Choroid plexus epithelial cell (primary cell): ENCODE measurements around the gene SMC4.
A peak's percentile ranks its signal among the peaks of the same experiment; 100 is the strongest.
"Not testable (repeated sequence)": the region's sequence is repeated elsewhere in the genome, so short reads cannot be mapped to it uniquely, and the experiment has no call there.

Source experiments
- DNase-seq: peaks from one replicate; pipeline ENCODE4 v3.0.0-alpha.2; 2010; ENCODE audit warnings: low read depth
- H3K4me3 ChIP-seq: 2 replicates; pipeline ENCODE4 v1.5.1; 2011; ENCODE audit warnings: low read depth, mild to moderate bottlenecking, control low read depth, low read length, moderate library complexity
- CTCF ChIP-seq: conservative IDR thresholded peaks from 2 replicates; pipeline ENCODE4 v1.5.1; 2011; ENCODE audit warnings: low read depth, mild to moderate bottlenecking, control low read depth, inconsistent platforms, low read length, moderate library complexity

The SMC4 gene

GRCh38 chr3:160399125-160400029 lies at the start of gene SMC4, which contains the start of gene IFT80:
TSS of gene SMC4 (plus strand) at chr3:160399650. CDS start at chr3:160400827, 1,177 bp downstream.
TSS of gene IFT80 (minus strand) at chr3:160399225. CDS start at chr3:160384600, 14,625 bp downstream.
- peak; percentile 98 for DNase-seq
- H3K4me3 ChIP-seq = peak within 1 kb of the TSS; percentile 90
- TF ChIP-seq CTCF = no peak

- no peak for TF ChIP-seq CTCF
- no peak overlapping the region for H3K4me3 ChIP-seq
- DNase-seq = no peak
Observed at GRCh38 chr3:160355826-160356225, 43.6 kb upstream of the SMC4 start.

- DNase-seq, H3K4me3 ChIP-seq: not testable (repeated sequence)
Observed at GRCh38 chr3:160362896-160363295, 36.6 kb upstream of the SMC4 start.

DNA sequence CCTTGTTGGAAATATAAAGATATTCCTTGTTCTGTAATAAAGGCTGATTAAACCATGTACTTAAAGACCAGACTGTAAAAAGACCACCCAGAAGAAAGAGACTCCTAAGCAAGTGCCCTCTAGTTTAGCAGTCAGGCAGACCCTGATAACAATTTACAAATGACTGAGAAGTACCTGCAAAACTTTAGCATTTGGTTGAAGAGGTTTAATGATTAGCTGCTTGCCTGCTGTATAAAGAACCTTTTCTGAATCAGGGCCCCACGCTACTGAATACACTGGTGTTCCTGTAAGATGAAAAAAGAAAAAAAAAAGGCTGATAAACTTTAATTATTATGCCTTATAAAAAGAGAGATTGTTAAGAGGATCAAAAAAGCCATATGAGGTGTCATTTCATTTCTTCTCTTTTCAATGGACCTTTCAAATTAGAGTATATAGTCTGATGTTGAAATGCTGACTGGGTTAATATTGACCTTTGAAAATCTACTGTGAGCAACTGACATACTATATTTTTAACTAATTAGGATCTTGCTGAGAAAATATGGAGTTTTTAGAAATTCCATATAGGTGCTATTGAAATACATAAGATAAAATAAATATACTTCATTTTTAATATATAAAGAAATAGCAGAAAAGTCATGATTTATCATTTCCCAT lies 33.5 kb upstream of the SMC4 start:
- no peak for TF ChIP-seq CTCF
- DNase-seq = no peak
- no peak overlapping the region for H3K4me3 ChIP-seq

- TF ChIP-seq CTCF = no peak
- no peak overlapping the region for H3K4me3 ChIP-seq
- DNase-seq = no peak
Observed at GRCh38 chr3:160368804-160369203, 30.6 kb upstream of the SMC4 start.

DNA sequence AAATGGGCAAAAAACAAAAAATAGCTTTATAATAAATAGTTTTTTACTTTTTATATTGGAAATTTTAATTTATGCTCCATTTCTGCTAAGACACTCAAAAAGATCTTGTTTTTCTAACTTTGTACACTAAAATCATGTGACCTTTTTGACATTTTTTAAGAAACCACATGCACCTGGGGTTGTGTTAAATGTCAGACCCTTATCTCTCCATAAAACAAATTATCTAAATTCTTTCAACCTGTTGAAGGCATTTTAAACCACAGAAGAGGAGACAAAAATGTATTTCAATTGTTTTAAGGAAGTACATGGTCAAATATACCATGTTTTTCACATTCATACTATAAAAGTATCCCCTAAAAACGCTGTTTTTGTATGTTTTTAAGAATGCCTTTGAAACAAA lies 29.7 kb upstream of the SMC4 start:
- no peak overlapping the region for H3K4me3 ChIP-seq
- no peak for TF ChIP-seq CTCF
- peak; percentile 11 for DNase-seq

DNA sequence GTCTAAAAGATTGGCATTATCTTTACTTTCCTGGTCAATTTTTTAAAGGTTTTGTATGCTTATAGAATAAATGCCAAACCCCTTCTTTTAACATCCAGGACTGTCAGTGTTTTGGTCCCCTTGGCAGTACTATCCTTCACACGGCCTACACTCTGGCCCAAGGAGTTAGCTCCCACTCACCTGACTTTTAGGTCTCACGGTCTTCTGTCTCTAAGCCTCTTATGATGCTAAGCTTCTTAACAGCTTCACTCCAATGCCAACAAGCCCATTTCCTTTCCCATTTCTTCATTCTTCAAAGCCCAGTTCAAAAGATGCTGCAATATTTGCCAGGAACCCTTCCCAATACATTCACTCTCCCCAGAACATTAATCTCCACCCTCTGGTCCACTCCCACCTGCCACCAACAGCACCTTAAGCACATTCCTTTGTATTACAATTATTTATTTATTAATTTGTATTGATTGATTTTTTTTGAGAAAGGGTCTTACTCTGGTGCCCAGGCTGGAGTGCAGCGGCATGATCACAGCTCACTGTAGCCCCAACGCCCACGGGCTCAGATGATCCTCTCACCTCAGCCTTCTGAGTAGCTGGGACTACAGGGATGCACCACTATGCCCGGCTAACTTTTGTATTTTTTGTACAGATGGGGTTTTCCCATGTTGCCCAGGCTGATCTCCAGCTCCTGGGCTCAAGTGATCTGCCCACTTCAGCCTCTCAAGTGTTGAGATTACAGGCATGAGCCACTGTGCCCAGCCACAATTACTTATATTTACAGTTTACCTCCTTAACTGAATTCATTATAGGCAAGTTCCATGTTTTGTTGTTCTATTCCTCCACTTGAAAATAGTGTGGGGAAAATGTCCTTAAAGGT lies 28.2 kb upstream of the SMC4 start:
- no peak for TF ChIP-seq CTCF
- no peak overlapping the region for H3K4me3 ChIP-seq
- no peak for DNase-seq
